HepG2 (cell line): ENCODE measurements around the gene PRRC2A. TPM values are rescaled to one million over a fixed set of nuclear protein-coding genes. Genes with fewer than 3 reads are reported as not detected.

Source experiments
- ATAC-seq: fragments of 200-7000 bp; cut with Tn5 transposase; 3 replicates; pipeline ENCODE4 v1.9.1; 2020; ENCODE audit warnings: mild to moderate bottlenecking, moderate library complexity
- BruUV-seq: library from RNA; stranded (reverse); fragments of 400-500 nt; replicated peaks from 2 replicates; lab custom pipeline; 2021; lab: Mats Ljungman, UMichigan
- CTCF ChIA-PET: fragments of 300-600 bp; formaldehyde crosslinking; extraction: SDS; loops from one replicate; lab custom pipeline; 2021; ENCODE audit warnings: low total read pairs, inconsistent platforms, low intra/inter-chr PET ratio; lab: Yijun Ruan, JAX
- POLR2A ChIA-PET: fragments of 350-600 bp; sonication (Branson Sonifier 250); formaldehyde crosslinking; loops from one replicate; lab custom pipeline; 2020; ENCODE audit warnings: antibody characterized with exemption, inconsistent platforms; lab: Yijun Ruan, JAX
- DNase-seq: peaks from one replicate; pipeline ENCODE4 v3.0.0-alpha.2; 2015; ENCODE audit warnings: low spot score
- FAIRE-seq: peaks from 3 replicates; lab custom pipeline; 2011; peaks lifted over from hg19 to GRCh38; lab: Jason Lieb, UNC
- H2AFZ ChIP-seq: one replicate; pipeline ENCODE4 v1.6.1; 2011; ENCODE audit warnings: low read length, inconsistent platforms
- H3K27ac ChIP-seq: fragments of 300-600 bp; 3 replicates; pipeline ENCODE4 v1.8.0; 2011; ENCODE audit warnings: mixed run types, mild to moderate bottlenecking, mixed read lengths, low read length, inconsistent platforms; ENCODE audit not compliant: insufficient read depth; ENCODE audit errors: extremely low read length
- H3K27me3 ChIP-seq, 2 experiments: fragments of 200-600 bp in 1 of 2; 2 replicates in 1 of 2; 3 replicates in 1 of 2; pipeline versions ENCODE4 v1.6.0 to v1.8.0; 2011; ENCODE audit warnings: low read length in 2 of 2, mild to moderate bottlenecking in 2 of 2, moderate library complexity in 2 of 2, inconsistent platforms in 1 of 2; ENCODE audit not compliant: insufficient read depth in 2 of 2, control insufficient read depth in 1 of 2
- H3K36me3 ChIP-seq, 2 experiments: fragments of 200-600 bp in 1 of 2; replicated peaks in 1 of 2; 2 replicates in 1 of 2; 3 replicates in 1 of 2; pipeline versions ENCODE4 v1.5.1 to v1.8.0; 2011; ENCODE audit warnings: low read length in 2 of 2, inconsistent platforms in 1 of 2; ENCODE audit not compliant: insufficient read depth in 2 of 2, control insufficient read depth in 1 of 2
- H3K4me1 ChIP-seq: 2 replicates; pipeline ENCODE4 v1.5.1; 2012; ENCODE audit warnings: low read length, inconsistent platforms; ENCODE audit not compliant: insufficient read depth
- H3K4me2 ChIP-seq: 2 replicates; pipeline ENCODE4 v1.6.0; 2011; ENCODE audit warnings: low read depth, low read length, inconsistent platforms
- H3K4me3 ChIP-seq, 3 experiments: fragments of 200-600 bp in 1 of 3; sonication (generic), shearing (Covaris generic) in 1 of 3; replicated peaks in 1 of 3; 2 replicates each; pipeline ENCODE4 v1.5.1; 2011 to 2016; ENCODE audit warnings: low read length in 3 of 3, inconsistent platforms in 2 of 3, low read depth in 2 of 3, mild to moderate bottlenecking in 2 of 3, control low read depth in 1 of 3, mixed read lengths in 1 of 3; ENCODE audit not compliant: insufficient read depth in 1 of 3
- H3K79me2 ChIP-seq: one replicate; pipeline ENCODE4 v1.6.1; 2011; ENCODE audit warnings: low read length, inconsistent platforms; ENCODE audit not compliant: insufficient read depth
- H3K9ac ChIP-seq: 2 replicates; pipeline ENCODE4 v1.6.0; 2011; ENCODE audit warnings: mild to moderate bottlenecking, low read depth, low read length, inconsistent platforms; ENCODE audit not compliant: insufficient read depth
- H3K9me3 ChIP-seq: 2 replicates; pipeline ENCODE4 v1.5.1; 2012; ENCODE audit warnings: mild to moderate bottlenecking, low read length
- H4K20me1 ChIP-seq: 2 replicates; pipeline ENCODE4 v1.6.0; 2011; ENCODE audit warnings: inconsistent platforms, mild to moderate bottlenecking, low read length, moderate library complexity; ENCODE audit not compliant: insufficient read depth
- ATM ChIP-seq: fragments of 450-650 bp; IDR thresholded peaks from 2 replicates; pipeline ENCODE4 v1.7.1; 2017; ENCODE audit warnings: mild to moderate bottlenecking, borderline replicate concordance
- ATRX ChIP-seq: sonication (generic); formaldehyde crosslinking; IDR thresholded peaks from 2 replicates; pipeline ENCODE4 v1.4.0; 2020; ENCODE audit warnings: missing genetic modification reagents, borderline replicate concordance
- FOXJ3 ChIP-seq: sonication (generic); formaldehyde crosslinking; IDR thresholded peaks from 2 replicates; pipeline ENCODE4 v1.4.0; 2020; ENCODE audit warnings: missing genetic modification reagents, mild to moderate bottlenecking, borderline replicate concordance
- KAT7 ChIP-seq: IDR thresholded peaks from 2 replicates; pipeline ENCODE4 v1.6.1; 2018; ENCODE audit warnings: borderline replicate concordance, missing compliant biosample characterization
- MED1 ChIP-seq: sonication (generic); formaldehyde crosslinking; IDR thresholded peaks from 2 replicates; pipeline ENCODE4 v1.4.0; 2020; ENCODE audit warnings: missing genetic modification reagents
- NR2F2 ChIP-seq: IDR thresholded peaks from 2 replicates; pipeline ENCODE4 v1.6.1; 2012; ENCODE audit warnings: low read depth, inconsistent platforms, borderline replicate concordance
- PITX1 ChIP-seq: sonication (generic); formaldehyde crosslinking; IDR thresholded peaks from 2 replicates; pipeline ENCODE4 v1.5.1; 2020; ENCODE audit warnings: mild to moderate bottlenecking, missing genetic modification reagents
- RARA ChIP-seq: IDR thresholded peaks from 2 replicates; pipeline ENCODE4 v1.6.1; 2016; ENCODE audit warnings: missing genetic modification reagents, missing compliant biosample characterization
- REXO4 ChIP-seq: sonication (generic); formaldehyde crosslinking; IDR thresholded peaks from 2 replicates; pipeline ENCODE4 v1.8.0; 2022; ENCODE audit warnings: missing genetic modification reagents, mild to moderate bottlenecking, borderline replicate concordance
- TMF1 ChIP-seq: sonication (generic); formaldehyde crosslinking; IDR thresholded peaks from 2 replicates; pipeline ENCODE4 v1.8.1; 2022; ENCODE audit warnings: low read depth, missing genetic modification reagents
- ZFP62 ChIP-seq: sonication (generic); formaldehyde crosslinking; IDR thresholded peaks from 2 replicates; pipeline ENCODE4 v1.4.0; 2020; ENCODE audit warnings: missing genetic modification reagents
- ZNF138 ChIP-seq: sonication (generic); formaldehyde crosslinking; IDR thresholded peaks from 2 replicates; pipeline ENCODE4 v1.5.0; 2020; ENCODE audit warnings: mild to moderate bottlenecking, low read depth, missing genetic modification reagents
- ZNF775 ChIP-seq: sonication (generic); formaldehyde crosslinking; IDR thresholded peaks from 2 replicates; pipeline ENCODE4 v1.4.0; 2020; ENCODE audit warnings: missing genetic modification reagents, mild to moderate bottlenecking, moderate library complexity, borderline replicate concordance
- WGBS: methylation state at CpG from one replicate; pipeline ENCODE4 v1.1.6; 2017; ENCODE audit warnings: low lambda C conversion rate; 5-methylcytosine and 5-hydroxymethylcytosine counted together
- in situ Hi-C: cut with HindIII; loops from 2 replicates; pipeline ENCODE4 v1.10.0; 2017; ENCODE audit warnings: low pct_unique_long_range_greater_than_20kb; ENCODE audit not compliant: extremely low pct_ligation_motif_present
- intact Hi-C: fragments of 100-400 bp; cut with micrococcal nuclease; formaldehyde crosslinking; loops from one replicate; pipeline ENCODE4 v1.10.0; 2022; ENCODE audit not compliant: unreplicated experiment
- polyA plus RNA-seq, 8 experiments: library from polyadenylated mRNA; depleted of rRNA in 3 of 8; stranded (reverse) in 7 of 8; unstranded in 1 of 8; fragments of >200 nt; fragmentation: Illumina TruSeq in 4 of 8; extraction: Trizol in 4 of 8; gene quantifications; 2 replicates each; pipeline versions ENCODE4 v1.2.1 to v1.2.3, GENCODE V29; 2011 to 2016; ENCODE audit warnings: low read depth in 4 of 8, missing spikeins in 1 of 8, mixed read lengths in 1 of 8; ENCODE audit not compliant: insufficient read depth in 1 of 8
- total RNA-seq, 5 experiments: library from RNA; depleted of rRNA; stranded (reverse); fragments of >200 nt; fragmentation: Illumina TruSeq; extraction: Trizol; gene quantifications; 2 replicates each; pipeline ENCODE4 v1.2.3, GENCODE V29; 2016; ENCODE audit warnings: low read depth in 1 of 5
- TF ChIP-seq, protein P1 (sequence below): sonication (generic); formaldehyde crosslinking; IDR thresholded peaks from 2 replicates; pipeline ENCODE4 v1.8.1; 2023; ENCODE audit warnings: mild to moderate bottlenecking, inconsistent platforms, moderate library complexity, missing genetic modification reagents, borderline replicate concordance
- TF ChIP-seq, protein P2 (sequence below): sonication (generic); formaldehyde crosslinking; IDR thresholded peaks from one replicate; pipeline ENCODE4 v1.5.1; 2020; ENCODE audit warnings: mild to moderate bottlenecking, missing genetic modification reagents; ENCODE audit errors: not compliant biosample characterization
- TF ChIP-seq, protein P3 (sequence below): sonication (generic); formaldehyde crosslinking; IDR thresholded peaks from 2 replicates; pipeline ENCODE4 v1.4.0; 2020; ENCODE audit warnings: missing genetic modification reagents, borderline replicate concordance

PRRC2A gene
- total and polyA plus RNA-seq, 2 of the 13 experiments (the other 11 are each of a cell fraction or from before 2014, with no cell fraction given): 38.9 to 47.4 TPM

- FAIRE-seq (no peak), DNase-seq (no peak), ATAC-seq (no peak)
- Histone ChIP-seq H3K36me3 (no peaks in the 10 kb centered on the region), H3K9me3 (no peaks in the 10 kb centered on the region), H4K20me1 (no peaks in the 10 kb centered on the region), H3K4me2 (no peak overlapping the region), H3K4me1 (peaks cover 21% of the 10 kb centered on the region), H3K4me3 (no peak overlapping the region), H3K27me3 (peaks cover 0 to 2% of the 10 kb centered on the region in 2 experiments; a peak in 3 of 5 replicates), H2AFZ (no peak overlapping the region), H3K9ac (no peak overlapping the region), H3K27ac (no peak overlapping the region), H3K79me2 (no peaks in the 10 kb centered on the region)
- 0% methylated on average over 1 of the region's 1 CpG for WGBS
- in situ Hi-C loops (no loop called here), intact Hi-C loops (no loop called here)
- CTCF ChIA-PET: no interaction called here
- POLR2A ChIA-PET: interaction anchor here (1.4 kb wide), 1 partner anchor 9 kb away, joined by 4 read pairs; no protein-coding TSS in a partner anchor
- BruUV-seq: no TSS peak
- TF ChIP-seq TMF1 (CRISPR knock-in tag): no peak
- TF ChIP-seq, protein P1, sequence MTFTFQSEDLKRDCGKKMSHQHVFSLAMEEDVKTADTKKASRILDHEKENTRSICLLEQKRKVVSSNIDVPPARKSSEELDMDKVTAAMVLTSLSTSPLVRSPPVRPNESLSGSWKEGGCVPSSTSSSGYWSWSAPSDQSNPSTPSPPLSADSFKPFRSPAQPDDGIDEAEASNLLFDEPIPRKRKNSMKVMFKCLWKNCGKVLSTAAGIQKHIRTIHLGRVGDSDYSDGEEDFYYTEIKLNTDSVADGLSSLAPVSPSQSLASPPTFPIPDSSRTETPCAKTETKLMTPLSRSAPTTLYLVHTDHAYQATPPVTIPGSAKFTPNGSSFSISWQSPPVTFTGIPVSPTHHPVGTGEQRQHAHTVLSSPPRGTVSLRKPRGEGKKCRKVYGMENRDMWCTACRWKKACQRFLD (CRISPR knock-in tag): no peak
- no peak for TF ChIP-seq ATM
- TF ChIP-seq, protein P2, sequence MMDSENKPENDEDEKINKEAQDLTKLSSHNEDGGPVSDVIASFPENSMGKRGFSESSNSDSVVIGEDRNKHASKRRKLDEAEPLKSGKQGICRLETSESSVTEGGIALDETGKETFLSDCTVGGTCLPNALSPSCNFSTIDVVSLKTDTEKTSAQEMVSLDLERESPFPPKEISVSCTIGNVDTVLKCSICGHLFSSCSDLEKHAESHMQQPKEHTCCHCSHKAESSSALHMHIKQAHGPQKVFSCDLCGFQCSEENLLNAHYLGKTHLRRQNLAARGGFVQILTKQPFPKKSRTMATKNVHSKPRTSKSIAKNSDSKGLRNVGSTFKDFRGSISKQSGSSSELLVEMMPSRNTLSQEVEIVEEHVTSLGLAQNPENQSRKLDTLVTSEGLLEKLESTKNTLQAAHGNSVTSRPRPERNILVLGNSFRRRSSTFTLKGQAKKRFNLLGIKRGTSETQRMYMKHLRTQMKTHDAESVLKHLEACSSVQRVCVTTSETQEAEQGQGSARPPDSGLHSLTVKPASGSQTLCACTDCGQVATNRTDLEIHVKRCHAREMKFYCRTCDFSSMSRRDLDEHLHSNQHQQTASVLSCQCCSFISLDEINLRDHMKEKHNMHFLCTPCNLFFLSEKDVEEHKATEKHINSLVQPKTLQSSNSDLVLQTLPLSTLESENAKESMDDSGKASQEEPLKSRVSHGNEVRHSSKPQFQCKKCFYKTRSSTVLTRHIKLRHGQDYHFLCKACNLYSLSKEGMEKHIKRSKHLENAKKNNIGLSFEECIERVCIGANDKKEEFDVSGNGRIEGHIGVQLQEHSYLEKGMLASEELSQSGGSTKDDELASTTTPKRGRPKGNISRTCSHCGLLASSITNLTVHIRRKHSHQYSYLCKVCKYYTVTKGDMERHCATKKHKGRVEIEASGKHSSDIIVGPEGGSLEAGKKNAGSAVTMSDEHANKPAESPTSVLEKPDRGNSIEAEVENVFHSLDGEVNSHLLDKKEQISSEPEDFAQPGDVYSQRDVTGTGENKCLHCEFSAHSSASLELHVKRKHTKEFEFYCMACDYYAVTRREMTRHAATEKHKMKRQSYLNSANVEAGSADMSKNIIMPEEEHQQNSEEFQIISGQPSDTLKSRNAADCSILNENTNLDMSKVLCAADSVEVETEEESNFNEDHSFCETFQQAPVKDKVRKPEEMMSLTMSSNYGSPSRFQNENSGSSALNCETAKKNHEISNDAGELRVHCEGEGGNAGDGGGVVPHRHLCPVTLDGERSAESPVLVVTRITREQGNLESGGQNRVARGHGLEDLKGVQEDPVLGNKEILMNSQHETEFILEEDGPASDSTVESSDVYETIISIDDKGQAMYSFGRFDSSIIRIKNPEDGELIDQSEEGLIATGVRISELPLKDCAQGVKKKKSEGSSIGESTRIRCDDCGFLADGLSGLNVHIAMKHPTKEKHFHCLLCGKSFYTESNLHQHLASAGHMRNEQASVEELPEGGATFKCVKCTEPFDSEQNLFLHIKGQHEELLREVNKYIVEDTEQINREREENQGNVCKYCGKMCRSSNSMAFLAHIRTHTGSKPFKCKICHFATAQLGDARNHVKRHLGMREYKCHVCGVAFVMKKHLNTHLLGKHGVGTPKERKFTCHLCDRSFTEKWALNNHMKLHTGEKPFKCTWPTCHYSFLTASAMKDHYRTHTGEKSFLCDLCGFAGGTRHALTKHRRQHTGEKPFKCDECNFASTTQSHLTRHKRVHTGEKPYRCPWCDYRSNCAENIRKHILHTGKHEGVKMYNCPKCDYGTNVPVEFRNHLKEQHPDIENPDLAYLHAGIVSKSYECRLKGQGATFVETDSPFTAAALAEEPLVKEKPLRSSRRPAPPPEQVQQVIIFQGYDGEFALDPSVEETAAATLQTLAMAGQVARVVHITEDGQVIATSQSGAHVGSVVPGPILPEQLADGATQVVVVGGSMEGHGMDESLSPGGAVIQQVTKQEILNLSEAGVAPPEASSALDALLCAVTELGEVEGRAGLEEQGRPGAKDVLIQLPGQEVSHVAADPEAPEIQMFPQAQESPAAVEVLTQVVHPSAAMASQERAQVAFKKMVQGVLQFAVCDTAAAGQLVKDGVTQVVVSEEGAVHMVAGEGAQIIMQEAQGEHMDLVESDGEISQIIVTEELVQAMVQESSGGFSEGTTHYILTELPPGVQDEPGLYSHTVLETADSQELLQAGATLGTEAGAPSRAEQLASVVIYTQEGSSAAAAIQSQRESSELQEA: no peak
- TF ChIP-seq MED1 (CRISPR knock-in tag): no peak
- TF ChIP-seq KAT7 (CRISPR knock-in tag): no peak
- TF ChIP-seq NR2F2: no peak
- TF ChIP-seq RARA: no peak
- no peak for TF ChIP-seq REXO4 (CRISPR knock-in tag)
- TF ChIP-seq, protein P3, sequence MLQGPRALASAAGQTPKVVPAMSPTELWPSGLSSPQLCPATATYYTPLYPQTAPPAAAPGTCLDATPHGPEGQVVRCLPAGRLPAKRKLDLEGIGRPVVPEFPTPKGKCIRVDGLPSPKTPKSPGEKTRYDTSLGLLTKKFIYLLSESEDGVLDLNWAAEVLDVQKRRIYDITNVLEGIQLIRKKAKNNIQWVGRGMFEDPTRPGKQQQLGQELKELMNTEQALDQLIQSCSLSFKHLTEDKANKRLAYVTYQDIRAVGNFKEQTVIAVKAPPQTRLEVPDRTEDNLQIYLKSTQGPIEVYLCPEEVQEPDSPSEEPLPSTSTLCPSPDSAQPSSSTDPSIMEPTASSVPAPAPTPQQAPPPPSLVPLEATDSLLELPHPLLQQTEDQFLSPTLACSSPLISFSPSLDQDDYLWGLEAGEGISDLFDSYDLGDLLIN (CRISPR knock-in tag): no peak
- TF ChIP-seq PITX1: no peak
- TF ChIP-seq ZNF775 (CRISPR knock-in tag): no peak
- TF ChIP-seq FOXJ3 (CRISPR knock-in tag): no peak
- no peak for TF ChIP-seq ZFP62
- no peak for TF ChIP-seq ZNF138
- no peak for TF ChIP-seq ATRX (CRISPR knock-in tag)
Observed at GRCh38 chr6:31607317-31607716, 13.2 kb upstream of the PRRC2A start.
